ENCODE results near the gene ENDOV. TPM values are rescaled to one million over a fixed set of nuclear protein-coding genes. Genes with fewer than 3 reads are reported as not detected.

The ENDOV gene
- total and polyA plus RNA-seq, 11 donors, result 4.2 to 16.2 (median 9.4) TPM

GRCh38 chr17:80441598-80442322 is 26.8 kb downstream of the ENDOV start:
- intact Hi-C loops (cut with DNase I), result no loop called here
- H3K9me3 ChIP-seq, result no peaks in the 10 kb centered on the region
- ATAC-seq, result no peak
- TF ChIP-seq POLR2A (IDR thresholded peaks at IDR 0.05), result no peak
- TF ChIP-seq CTCF (IDR thresholded peaks at IDR 0.05), result no peak
- 89 to 92% (median 90%) methylated on average over 13 to 14 of the region's 14 CpGs for WGBS, 4 donors
- H3K27ac ChIP-seq, result no peak overlapping the region
- no peak for DNase-seq
- no peak overlapping the region for H3K4me3 ChIP-seq
- peaks cover 0 to 4% (median 0%) of the 10 kb centered on the region in 9 donors for H3K27me3 ChIP-seq
- no peaks in the 10 kb centered on the region for H3K4me1 ChIP-seq
- no peaks in the 10 kb centered on the region for H3K36me3 ChIP-seq

GRCh38 chr17:80442323-80442659 is 27.3 kb downstream of the ENDOV start:
- Histone ChIP-seq H3K27me3 (peaks cover 0 to 4% (median 0%) of the 10 kb centered on the region in 9 donors), H3K27ac (no peak overlapping the region), H3K4me1 (no peaks in the 10 kb centered on the region), H3K9me3 (no peaks in the 10 kb centered on the region), H3K36me3 (no peaks in the 10 kb centered on the region), H3K4me3 (no peak overlapping the region)
- ATAC-seq (no peak), DNase-seq (no peak)
- WGBS, 4 donors, result 83 to 88% (median 86%) methylated on average over 5 to 12 of the region's 12 CpGs
- intact Hi-C loops (cut with DNase I), result no loop called here
- no peak for TF ChIP-seq POLR2A (IDR thresholded peaks at IDR 0.05)
- TF ChIP-seq CTCF (IDR thresholded peaks at IDR 0.05), result no peak

GRCh38 chr17:80442764-80443163 is 27.8 kb downstream of the ENDOV start:
- Histone ChIP-seq H3K27ac (no peak overlapping the region), H3K9me3 (no peaks in the 10 kb centered on the region), H3K36me3 (no peaks in the 10 kb centered on the region), H3K4me1 (no peaks in the 10 kb centered on the region), H3K4me3 (no peak overlapping the region), H3K27me3 (peaks cover 0 to 4% (median 0%) of the 10 kb centered on the region in 9 donors)
- ATAC-seq (no peak), DNase-seq (no peak)
- no peak for TF ChIP-seq CTCF (IDR thresholded peaks at IDR 0.05)
- no peak for TF ChIP-seq POLR2A (IDR thresholded peaks at IDR 0.05)
- 89 to 94% (median 93%) methylated on average over 3 to 4 of the region's 4 CpGs for WGBS, 4 donors
- intact Hi-C loops (cut with DNase I), result no loop called here

- Histone ChIP-seq H3K27ac (no peak overlapping the region), H3K9me3 (no peaks in the 10 kb centered on the region), H3K4me1 (no peaks in the 10 kb centered on the region), H3K36me3 (no peaks in the 10 kb centered on the region), H3K27me3 (peaks cover 0 to 4% (median 0%) of the 10 kb centered on the region in 9 donors), H3K4me3 (no peak overlapping the region)
- intact Hi-C loops (cut with DNase I), result no loop called here
- WGBS, 4 donors, result 38 to 74% (median 44%) methylated on average over 3 to 12 of the region's 12 CpGs
- ATAC-seq (no peak), DNase-seq (no peak)
- TF ChIP-seq CTCF (IDR thresholded peaks at IDR 0.05) (no peak), POLR2A (IDR thresholded peaks at IDR 0.05) (no peak)
These were observed 28.5 kb downstream of the ENDOV start for GRCh38 chr17:80443498-80443897.
